Hematopoietic multipotent progenitor cell (in vitro differentiated cells): ENCODE measurements around the gene LZIC. TPM values are rescaled to one million over a fixed set of nuclear protein-coding genes. Genes with fewer than 3 reads are reported as not detected.

ENCODE experiments used
- DNase-seq, 3 donors: peaks; one replicate each; pipeline ENCODE4 v3.0.0-alpha.2; 2011 to 2015; ENCODE audit warnings: low read depth in 2 of 3, low spot score in 2 of 3
- total RNA-seq: library from RNA; depleted of rRNA; stranded (reverse); fragments of >200 nt; gene quantifications from one replicate; pipeline ENCODE4 v1.2.3, GENCODE V29; 2012

LZIC gene
- total RNA-seq, 1 donor: 9.4 TPM

GRCh38 chr1:9910423-9911178 lies 32.6 kb downstream of the LZIC start:
- DNase-seq: peak; percentile 99

GRCh38 chr1:9910076-9910422 lies 33.1 kb downstream of the LZIC start, which contains the start of gene CTNNBIP1:
CTNNBIP1 (minus strand) TSS chr1:9910269; CDS start chr1:9872064, 38,205 bp downstream.
- DNase-seq: no peak

- peak in 1 of 3 donors; percentile 29 for DNase-seq
Observed at GRCh38 chr1:9909234-9910046, 33.8 kb downstream of the LZIC start.

- no peak for DNase-seq
Observed at GRCh38 chr1:9908871-9909233, 34.3 kb downstream of the LZIC start.

- no peak for DNase-seq
Observed at GRCh38 chr1:9907441-9907840, 35.8 kb downstream of the LZIC start.

- no peak for DNase-seq
Observed at GRCh38 chr1:9906466-9906865, 36.7 kb downstream of the LZIC start.

GRCh38 chr1:9905010-9905409 lies 38.2 kb downstream of the LZIC start:
- DNase-seq: no peak

GRCh38 chr1:9904596-9904995 lies 38.6 kb downstream of the LZIC start:
- no peak for DNase-seq

- DNase-seq: no peak
Observed at GRCh38 chr1:9903801-9904527, 39.2 kb downstream of the LZIC start.

- no peak for DNase-seq
Observed at GRCh38 chr1:9902060-9902452, 41.1 kb downstream of the LZIC start.

GRCh38 chr1:9901148-9902059 lies 41.8 kb downstream of the LZIC start:
- no peak for DNase-seq

- peak in 2 of 3 donors; percentile 52 to 72 for DNase-seq
Observed at GRCh38 chr1:9900142-9901043, 42.8 kb downstream of the LZIC start.

GRCh38 chr1:9894115-9894514 lies 49.1 kb downstream of the LZIC start:
- no peak for DNase-seq

GRCh38 chr1:9892563-9893528 lies 50.3 kb downstream of the LZIC start:
- peak in 2 of 3 donors; percentile 71 to 78 for DNase-seq

GRCh38 chr1:9891207-9891606 lies 52.0 kb downstream of the LZIC start:
- DNase-seq: no peak

- no peak for DNase-seq
Observed at GRCh38 chr1:9890224-9890731, 52.9 kb downstream of the LZIC start.

- no peak for DNase-seq
Observed at GRCh38 chr1:9889411-9889810, 53.8 kb downstream of the LZIC start.

GRCh38 chr1:9888886-9889285 lies 54.3 kb downstream of the LZIC start:
- no peak for DNase-seq
